GM20000 (cell line): ENCODE results near the gene SEMA4F.

Experiments
- DNase-seq: peaks from one replicate; pipeline ENCODE4 v3.0.0; 2012; ENCODE audit warnings: low spot score
- CTCF ChIP-seq: IDR thresholded peaks from 2 replicates; pipeline ENCODE4 v1.5.1; 2012; ENCODE audit warnings: mild to moderate bottlenecking, control low read depth; ENCODE audit errors: extremely low read depth, missing control alignments

The SEMA4F gene

GRCh38 chr2:74715880-74716279 is 61.8 kb downstream of the SEMA4F start:
- TF ChIP-seq CTCF: no peak

DNA sequence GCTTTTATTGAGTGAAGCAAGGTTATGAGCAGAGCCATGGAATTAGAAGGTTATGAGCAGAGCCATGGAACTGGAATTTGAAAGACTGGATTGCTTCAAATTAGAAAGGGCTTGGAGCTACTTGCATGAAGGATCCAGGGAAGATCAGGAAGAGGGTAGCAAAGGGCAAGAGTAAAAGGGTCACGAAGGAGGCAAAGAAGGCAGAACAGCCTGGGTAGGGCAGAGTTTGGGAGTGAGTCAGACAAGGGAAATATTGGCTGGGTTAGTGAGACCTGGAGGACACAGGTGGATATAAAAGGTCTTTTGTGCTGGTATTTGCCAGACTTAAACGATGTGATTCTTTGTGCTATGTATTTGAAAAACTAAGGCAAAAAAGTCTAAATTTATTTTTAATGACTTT is 65.0 kb downstream of the SEMA4F start:
- TF ChIP-seq CTCF: no peak
- no peak for DNase-seq

More at GRCh38 chr2:74715880-74716279, 61.8 kb downstream of the SEMA4F start:
- no peak for DNase-seq

DNA sequence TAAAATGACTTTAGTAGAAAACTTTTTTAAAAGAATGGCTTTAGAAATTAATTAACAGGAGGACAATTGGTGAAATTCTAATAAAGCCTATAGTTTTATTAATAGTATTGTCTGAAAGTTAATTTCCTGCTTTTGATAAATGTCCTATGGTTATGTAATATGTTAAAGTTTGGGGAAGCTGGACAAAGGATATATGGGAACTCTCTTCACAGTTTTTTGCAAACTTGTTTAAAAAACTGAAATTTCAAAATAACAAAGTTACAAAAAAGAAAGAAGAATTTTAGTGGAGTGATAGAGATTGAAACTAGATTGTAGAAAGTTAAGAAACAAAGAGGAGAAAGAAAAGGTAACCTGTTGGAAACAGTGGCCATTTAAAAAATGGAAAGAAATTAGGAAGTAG is 67.3 kb downstream of the SEMA4F start:
- TF ChIP-seq CTCF: no peak
- no peak for DNase-seq

DNA sequence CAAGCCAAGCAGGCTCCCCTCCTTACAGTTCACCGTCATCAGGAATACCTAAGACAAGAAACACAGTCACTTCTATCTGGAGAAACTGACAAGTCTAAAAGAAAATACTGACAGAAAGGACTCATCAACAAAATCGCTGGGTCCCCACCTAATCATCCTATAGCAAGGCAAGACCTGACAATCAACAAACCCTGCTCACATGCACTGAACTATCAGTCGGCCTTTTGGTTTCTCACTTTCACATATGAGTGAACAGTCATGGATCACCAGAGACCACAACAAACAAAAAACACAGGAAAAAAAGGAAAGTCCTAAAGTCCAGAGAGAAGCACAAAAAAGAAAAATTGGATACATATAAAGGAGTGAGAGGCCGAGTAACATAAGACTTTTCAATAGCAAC is 70.4 kb downstream of the SEMA4F start:
- no peak for TF ChIP-seq CTCF
- no peak for DNase-seq

GRCh38 chr2:74725287-74725686 is 71.2 kb downstream of the SEMA4F start:
- no peak for TF ChIP-seq CTCF
- DNase-seq: no peak

DNA sequence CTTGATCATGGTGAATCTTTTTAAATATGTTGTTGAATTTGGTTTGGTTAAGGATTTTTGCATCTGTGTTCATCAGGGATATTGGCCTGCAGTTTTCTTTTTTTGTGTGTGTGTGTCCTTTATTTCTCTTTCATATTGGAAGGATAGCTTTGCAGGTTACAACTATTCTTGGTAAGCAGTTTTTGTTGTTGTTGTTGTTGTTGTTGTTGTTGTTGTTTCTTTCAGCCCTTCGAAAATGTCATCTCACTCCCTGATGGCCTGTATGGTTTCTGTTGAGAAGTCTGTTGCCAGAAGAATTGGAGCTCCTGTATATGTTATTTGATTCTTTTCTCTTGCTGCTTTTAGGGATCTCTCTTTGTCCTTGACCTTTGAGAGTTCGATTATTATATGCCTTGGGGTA is 74.8 kb downstream of the SEMA4F start:
- no peak for TF ChIP-seq CTCF
- DNase-seq: no peak

GRCh38 chr2:74730530-74730929 is 76.5 kb downstream of the SEMA4F start:
- no peak for TF ChIP-seq CTCF
- no peak for DNase-seq
